CD14-positive monocyte (primary cell): ENCODE measurements around the gene KLHL21. TPM values are rescaled to one million over a fixed set of nuclear protein-coding genes. Genes with fewer than 3 reads are reported as not detected.

Experiments
- DNase-seq, 3 donors: peaks; one replicate each; pipeline ENCODE4 v3.0.0-alpha.2; 2011 to 2022
- H2AFZ ChIP-seq: 2 replicates; pipeline ENCODE4 v1.6.0; 2012; ENCODE audit warnings: mild to moderate bottlenecking, low read depth, low read length, inconsistent platforms; ENCODE audit not compliant: insufficient read depth, poor library complexity, severe bottlenecking
- H3K27ac ChIP-seq, 2 donors: 1 replicate in 1 of 2; 2 replicates in 1 of 2; pipeline ENCODE4 v1.5.1; 2012 to 2013; ENCODE audit warnings: low read length in 2 of 2, control low read depth in 1 of 2, inconsistent platforms in 1 of 2, low read depth in 1 of 2, mild to moderate bottlenecking in 1 of 2
- H3K27me3 ChIP-seq, 2 donors: one replicate each; pipeline versions ENCODE4 v1.6.0 to v1.6.1; 2011 to 2013; ENCODE audit warnings: low read length in 2 of 2; ENCODE audit not compliant: control insufficient read depth in 2 of 2, insufficient read depth in 2 of 2
- H3K36me3 ChIP-seq, 2 donors: replicated peaks in 1 of 2; 1 replicate in 1 of 2; 2 replicates in 1 of 2; pipeline versions ENCODE4 v1.5.1 to v1.6.1; 2012 to 2013; ENCODE audit warnings: low read length in 2 of 2, control low read depth in 1 of 2, inconsistent platforms in 1 of 2, mild to moderate bottlenecking in 1 of 2; ENCODE audit not compliant: insufficient read depth in 2 of 2, control insufficient read depth in 1 of 2
- H3K4me1 ChIP-seq, 2 donors: 1 replicate in 1 of 2; 2 replicates in 1 of 2; pipeline versions ENCODE4 v1.5.1 to v1.6.1; 2012 to 2013; ENCODE audit warnings: low read length in 2 of 2, control low read depth in 1 of 2, inconsistent platforms in 1 of 2, mild to moderate bottlenecking in 1 of 2, moderate library complexity in 1 of 2; ENCODE audit not compliant: insufficient read depth in 2 of 2, control insufficient read depth in 1 of 2
- H3K4me2 ChIP-seq: replicated peaks from 2 replicates; pipeline ENCODE3; 2012; ENCODE audit warnings: low read length, moderate library complexity, mild to moderate bottlenecking; ENCODE audit not compliant: poor library complexity, severe bottlenecking; ENCODE audit errors: extremely low read depth
- H3K4me3 ChIP-seq, 3 experiments: fragments of 200-600 bp in 1 of 3; sonication (generic) in 1 of 3; replicated peaks in 1 of 3; 1 replicate in 2 of 3; 2 replicates in 1 of 3; pipeline ENCODE4 v1.5.1; 2011 to 2013; ENCODE audit warnings: low read length in 3 of 3, mild to moderate bottlenecking in 3 of 3, control low read depth in 2 of 3, low read depth in 2 of 3, inconsistent platforms in 1 of 3, moderate library complexity in 1 of 3
- H3K79me2 ChIP-seq: 2 replicates; pipeline ENCODE4 v1.6.0; 2012; ENCODE audit warnings: mild to moderate bottlenecking, control low read depth, inconsistent platforms, low read length, moderate library complexity; ENCODE audit not compliant: insufficient read depth
- H3K9ac ChIP-seq: 2 replicates; pipeline ENCODE4 v1.6.0; 2017; ENCODE audit warnings: low read length, mild to moderate bottlenecking; ENCODE audit not compliant: insufficient read depth, poor library complexity, severe bottlenecking
- H3K9me3 ChIP-seq, 2 donors: replicated peaks in 1 of 2; 1 replicate in 1 of 2; 2 replicates in 1 of 2; pipeline versions ENCODE4 v1.5.1 to v1.6.1; 2012 to 2013; ENCODE audit warnings: low read length in 2 of 2, control low read depth in 1 of 2; ENCODE audit not compliant: control insufficient read depth in 1 of 2, insufficient read depth in 1 of 2
- H4K20me1 ChIP-seq: 2 replicates; pipeline ENCODE4 v1.6.0; 2012; ENCODE audit warnings: mild to moderate bottlenecking, low read length, control low read depth, moderate library complexity; ENCODE audit not compliant: insufficient read depth
- H3K27ac Mint-ChIP-seq, 7 donors: one replicate each; pipeline ENCODE4 v1.8.0; 2020; ENCODE audit warnings: mild to moderate bottlenecking in 7 of 7, mixed read lengths in 7 of 7, moderate library complexity in 6 of 7, inconsistent platforms in 2 of 7
- H3K27me3 Mint-ChIP-seq, 3 donors: one replicate each; pipeline ENCODE4 v1.8.0; 2021 to 2022; ENCODE audit warnings: low read depth in 3 of 3, mild to moderate bottlenecking in 3 of 3, mixed read lengths in 3 of 3, moderate library complexity in 3 of 3, inconsistent platforms in 1 of 3
- H3K36me3 Mint-ChIP-seq, 2 donors: one replicate each; pipeline ENCODE4 v1.8.0; 2020; ENCODE audit warnings: mixed read lengths in 2 of 2, inconsistent platforms in 1 of 2, mild to moderate bottlenecking in 1 of 2
- H3K4me1 Mint-ChIP-seq: one replicate; pipeline ENCODE4 v1.8.0; 2020; ENCODE audit warnings: mild to moderate bottlenecking, mixed read lengths
- H3K4me3 Mint-ChIP-seq, 2 donors: one replicate each; pipeline ENCODE4 v1.8.0; 2020; ENCODE audit warnings: mild to moderate bottlenecking in 2 of 2, mixed read lengths in 2 of 2, moderate library complexity in 1 of 2
- H3K9me3 Mint-ChIP-seq, 7 donors: one replicate each; pipeline ENCODE4 v1.8.0; 2020 to 2022; ENCODE audit warnings: mixed read lengths in 7 of 7, mild to moderate bottlenecking in 6 of 7, moderate library complexity in 6 of 7, inconsistent platforms in 2 of 7
- WGBS: methylation state at CpG from one replicate; pipeline ENCODE4 v1.1.5; 2013; ENCODE audit warnings: missing lambda C conversion rate; ENCODE audit not compliant: insufficient coverage; 5-methylcytosine and 5-hydroxymethylcytosine counted together
- intact Hi-C, 2 donors: fragments of 100-400 bp; cut with micrococcal nuclease; formaldehyde crosslinking; loops; one replicate each; pipeline versions ENCODE4 v1.15.0 to v1.15.1; 2023
- polyA plus RNA-seq, 3 donors: library from polyadenylated mRNA; depleted of rRNA in 1 of 3; unstranded in 2 of 3; stranded (reverse) in 1 of 3; fragments of 300-500 nt in 2 of 3; fragments of >200 nt in 1 of 3; fragmentation: Illumina TruSeq in 2 of 3; gene quantifications; 1 replicate in 2 of 3; 2 replicates in 1 of 3; pipeline ENCODE4 v1.2.3, GENCODE V29; 2012 to 2021
- TF ChIP-seq, protein P1 (sequence below): fragments of 200-600 bp; IDR thresholded peaks from one replicate; pipeline ENCODE4 v1.8.0; 2022; ENCODE audit warnings: antibody characterized with exemption, mild to moderate bottlenecking

Gene KLHL21
- polyA plus RNA-seq, 3 donors: 5.9 to 31.0 (median 7.3) TPM

DNA sequence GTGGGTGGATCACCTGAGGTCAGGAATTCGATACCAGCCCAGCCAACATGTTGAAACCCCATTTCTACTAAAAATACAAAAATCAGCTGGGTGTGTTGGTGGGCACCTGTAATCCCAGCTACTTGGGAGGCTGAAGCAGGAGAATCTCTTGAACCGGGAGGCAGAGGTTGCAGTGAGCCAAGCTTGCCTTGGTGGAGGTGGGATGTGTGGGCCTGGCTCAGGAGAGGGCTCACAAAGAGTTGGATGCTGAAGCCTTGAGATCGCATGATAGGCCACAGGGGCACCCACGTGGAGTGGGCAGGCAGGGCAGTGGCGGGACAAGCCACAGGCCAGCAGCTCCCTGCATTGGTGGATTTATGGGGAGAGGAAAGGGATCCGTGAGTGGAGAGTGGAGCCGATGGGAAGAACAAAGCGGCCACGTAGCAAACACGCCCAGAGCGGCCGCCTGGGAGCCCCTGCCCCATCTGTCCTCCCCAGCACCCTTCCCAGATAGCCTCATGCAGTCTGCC lies 26.4 kb upstream of the KLHL21 start:
- Mint-ChIP-seq H3K36me3 (peaks cover 52 to 76% of the 10 kb centered on the region in 2 donors), H3K4me1 (peaks cover 20% of the 10 kb centered on the region), H3K27ac (no peak overlapping the region), H3K27me3 (peaks cover 0 to 4% (median 0%) of the 10 kb centered on the region in 3 donors), H3K4me3 (no peak overlapping the region), H3K9me3 (no peaks in the 10 kb centered on the region)
- no peak overlapping the region for H2AFZ ChIP-seq
- WGBS: 88% methylated on average over 9 of the region's 12 CpGs
- no peak for DNase-seq
- no peaks in the 10 kb centered on the region for H3K27me3 ChIP-seq
- no peak overlapping the region for H3K4me2 ChIP-seq
- peaks cover 27% of the 10 kb centered on the region for H3K79me2 ChIP-seq
- intact Hi-C loops: loop anchor here in 1 of 2 donors (10.0 kb wide), 1 partner anchor 156 kb away; the partner anchor contains the start of gene CAMTA1
- H3K4me3 ChIP-seq: no peak overlapping the region
- peaks cover 49 to 68% of the 10 kb centered on the region in 2 donors for H3K36me3 ChIP-seq
- H3K9me3 ChIP-seq: no peaks in the 10 kb centered on the region
- H3K27ac ChIP-seq: no peak overlapping the region
- peaks cover 14 to 17% of the 10 kb centered on the region in 2 donors for H3K4me1 ChIP-seq
- no peak overlapping the region for H3K9ac ChIP-seq
- TF ChIP-seq, protein P1, sequence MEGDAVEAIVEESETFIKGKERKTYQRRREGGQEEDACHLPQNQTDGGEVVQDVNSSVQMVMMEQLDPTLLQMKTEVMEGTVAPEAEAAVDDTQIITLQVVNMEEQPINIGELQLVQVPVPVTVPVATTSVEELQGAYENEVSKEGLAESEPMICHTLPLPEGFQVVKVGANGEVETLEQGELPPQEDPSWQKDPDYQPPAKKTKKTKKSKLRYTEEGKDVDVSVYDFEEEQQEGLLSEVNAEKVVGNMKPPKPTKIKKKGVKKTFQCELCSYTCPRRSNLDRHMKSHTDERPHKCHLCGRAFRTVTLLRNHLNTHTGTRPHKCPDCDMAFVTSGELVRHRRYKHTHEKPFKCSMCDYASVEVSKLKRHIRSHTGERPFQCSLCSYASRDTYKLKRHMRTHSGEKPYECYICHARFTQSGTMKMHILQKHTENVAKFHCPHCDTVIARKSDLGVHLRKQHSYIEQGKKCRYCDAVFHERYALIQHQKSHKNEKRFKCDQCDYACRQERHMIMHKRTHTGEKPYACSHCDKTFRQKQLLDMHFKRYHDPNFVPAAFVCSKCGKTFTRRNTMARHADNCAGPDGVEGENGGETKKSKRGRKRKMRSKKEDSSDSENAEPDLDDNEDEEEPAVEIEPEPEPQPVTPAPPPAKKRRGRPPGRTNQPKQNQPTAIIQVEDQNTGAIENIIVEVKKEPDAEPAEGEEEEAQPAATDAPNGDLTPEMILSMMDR: no peak
- peaks cover 24% of the 10 kb centered on the region for H4K20me1 ChIP-seq

DNA sequence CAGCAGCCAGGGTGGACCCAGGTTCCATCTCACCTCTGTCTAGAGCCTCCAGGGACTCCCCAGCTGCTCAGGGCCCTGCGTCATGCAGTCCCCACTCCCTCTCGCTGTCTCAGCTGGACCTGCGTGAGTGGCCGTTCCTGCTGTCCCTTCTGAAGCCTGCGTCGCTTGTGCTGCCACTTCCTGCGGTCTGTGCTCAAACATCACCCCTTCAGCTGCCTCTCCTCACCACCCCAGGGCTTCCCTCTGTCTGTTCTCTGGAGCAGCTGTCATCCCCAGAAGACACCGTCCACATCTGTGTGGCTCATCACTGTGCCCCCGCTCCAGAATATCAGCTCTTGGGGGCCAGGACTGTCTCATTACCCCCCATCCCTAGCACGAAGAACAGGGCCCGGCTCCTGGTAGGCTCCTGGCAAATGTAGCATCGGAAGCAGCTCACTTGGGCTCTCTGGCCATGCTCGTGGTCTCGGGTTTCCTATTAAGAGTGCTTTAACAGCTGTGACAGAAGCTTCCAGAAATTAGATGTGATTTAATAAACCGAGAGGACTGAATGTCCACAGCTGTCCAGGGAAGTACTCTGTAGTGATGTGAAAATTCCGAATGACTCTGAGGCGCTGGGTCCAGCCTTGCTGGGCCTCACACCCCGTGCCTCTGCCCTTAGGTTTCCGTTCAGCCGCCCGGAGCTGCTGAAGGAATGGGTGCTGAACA lies 25.3 kb upstream of the KLHL21 start:
- Histone ChIP-seq H3K27me3 (no peaks in the 10 kb centered on the region), H4K20me1 (peaks cover 24% of the 10 kb centered on the region), H3K9me3 (no peaks in the 10 kb centered on the region), H3K4me1 (peaks cover 14 to 17% of the 10 kb centered on the region in 2 donors), H3K9ac (no peak overlapping the region), H3K4me2 (no peak overlapping the region), H2AFZ (no peak overlapping the region), H3K36me3 (peaks cover 39 to 60% of the 10 kb centered on the region in 2 donors), H3K27ac (no peak overlapping the region), H3K79me2 (peaks cover 27% of the 10 kb centered on the region), H3K4me3 (no peak overlapping the region)
- intact Hi-C loops: loop anchor here in 1 of 2 donors (10.0 kb wide), 1 partner anchor 157 kb away; the partner anchor contains the start of gene CAMTA1
- WGBS: 93% methylated on average over 20 of the region's 21 CpGs
- TF ChIP-seq, protein P1: no peak
- peak overlapping the region in 1 of 2 donors; percentile 18 for H3K4me3 Mint-ChIP-seq
- no peaks in the 10 kb centered on the region for H3K9me3 Mint-ChIP-seq
- DNase-seq: no peak
- peaks cover 0 to 4% (median 0%) of the 10 kb centered on the region in 3 donors for H3K27me3 Mint-ChIP-seq
- peak overlapping the region in 3 of 7 donors; percentile 15 to 41 (median 25) for H3K27ac Mint-ChIP-seq
- peaks cover 20% of the 10 kb centered on the region for H3K4me1 Mint-ChIP-seq
- peaks cover 44 to 66% of the 10 kb centered on the region in 2 donors for H3K36me3 Mint-ChIP-seq
